Colon (tissue), 2 donors: ENCODE results near the gene DLG5.

Experiments
- FAIRE-seq: peaks from 2 replicates; lab custom pipeline; 2012; peaks lifted over from hg19 to GRCh38; lab: Jason Lieb, UNC
- donor health status: control.
- donor health status: control.

DLG5 gene

GRCh38 chr10:77867124-77867719, 59.3 kb downstream of the DLG5 start:
- no peak for FAIRE-seq

DNA sequence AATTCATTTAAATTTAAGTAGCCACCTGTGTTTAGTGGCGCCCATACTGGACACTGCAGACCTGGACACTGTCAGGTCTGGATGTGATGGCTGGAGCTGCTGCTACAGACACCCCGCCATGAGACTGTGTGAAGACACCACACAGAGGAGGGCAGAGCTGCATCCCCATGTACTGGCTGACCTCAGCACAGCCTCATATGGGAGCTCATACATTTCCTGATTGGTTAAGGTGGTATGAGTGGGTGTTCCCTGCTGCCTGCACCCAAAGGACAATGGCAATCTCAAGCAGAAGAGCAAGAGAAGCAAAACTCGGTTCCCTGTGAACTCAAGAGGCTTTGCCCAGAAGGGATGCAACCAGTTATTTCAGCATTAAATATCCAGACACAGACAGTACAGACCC, 60.0 kb downstream of the DLG5 start:
- FAIRE-seq: no peak

- FAIRE-seq: no peak
Measured at GRCh38 chr10:77865580-77866324, 60.8 kb downstream of the DLG5 start.

- no peak for FAIRE-seq
Measured at GRCh38 chr10:77864151-77864851, 62.3 kb downstream of the DLG5 start.

DNA sequence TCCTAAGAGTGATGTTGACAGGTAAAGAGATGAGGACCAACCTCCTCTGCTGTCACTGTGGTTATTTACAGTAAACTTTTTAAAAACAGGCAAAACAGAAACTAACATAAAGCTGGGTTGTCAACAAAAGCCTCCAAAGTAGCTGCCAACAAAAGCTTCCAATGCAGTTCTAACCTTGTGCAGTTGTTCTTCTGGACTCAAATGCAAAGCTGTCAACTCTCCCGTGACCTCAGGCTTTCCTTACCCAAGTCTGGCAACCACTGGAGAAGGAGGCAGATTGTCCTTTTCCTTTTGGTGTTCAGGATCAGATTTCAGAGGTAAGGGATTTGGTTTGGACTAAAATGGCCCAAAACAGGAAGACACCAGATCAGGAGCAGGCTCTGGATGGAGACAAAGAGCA, 63.1 kb downstream of the DLG5 start:
- FAIRE-seq: no peak

GRCh38 chr10:77862595-77862994, 64.0 kb downstream of the DLG5 start:
- no peak for FAIRE-seq

DNA sequence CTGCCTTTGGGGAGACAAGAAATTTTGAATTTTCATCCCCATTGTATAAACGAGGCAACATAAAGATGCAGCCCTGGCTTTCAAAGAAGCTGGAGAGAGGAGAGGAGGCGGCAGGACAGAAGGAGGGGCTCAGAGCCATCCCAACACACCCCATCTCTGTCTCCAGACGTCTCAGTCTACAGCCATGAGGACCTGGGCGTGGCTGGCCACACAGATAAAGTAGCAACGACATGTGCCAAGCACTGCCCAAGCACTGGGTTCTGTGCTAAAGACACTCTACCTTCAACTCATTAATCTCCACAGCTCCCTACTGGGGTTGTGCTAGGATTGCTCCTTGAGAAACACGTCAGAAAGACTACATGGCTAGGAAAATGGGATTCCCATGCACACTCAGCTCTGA, 65.2 kb downstream of the DLG5 start:
- no peak for FAIRE-seq

DNA sequence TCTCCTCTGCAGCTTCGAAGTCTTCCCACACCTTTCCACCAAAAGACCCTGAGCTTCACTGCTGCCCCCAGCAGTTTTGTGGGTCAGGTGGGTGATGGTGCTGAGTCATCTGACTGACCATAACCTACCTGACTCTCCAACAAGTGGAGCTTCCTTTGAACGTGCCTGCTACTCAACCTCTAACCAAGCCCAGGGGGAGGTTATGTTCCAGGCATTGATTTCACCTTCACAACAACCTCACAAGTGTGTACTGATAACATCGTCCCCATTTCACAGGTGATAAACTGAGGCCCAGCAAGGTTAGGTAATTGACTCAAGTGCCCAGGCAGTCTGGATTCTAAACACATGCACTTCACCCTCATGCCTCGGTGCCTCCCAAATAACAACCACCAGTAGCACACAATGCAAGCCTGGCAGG, 66.7 kb downstream of the DLG5 start:
- FAIRE-seq: no peak

- FAIRE-seq: no peak
Measured at GRCh38 chr10:77859200-77859864, 67.2 kb downstream of the DLG5 start.

GRCh38 chr10:77857272-77857671, 69.3 kb downstream of the DLG5 start:
- no peak for FAIRE-seq

- FAIRE-seq: no peak
Measured at GRCh38 chr10:77856566-77856965, 70.0 kb downstream of the DLG5 start.

DNA sequence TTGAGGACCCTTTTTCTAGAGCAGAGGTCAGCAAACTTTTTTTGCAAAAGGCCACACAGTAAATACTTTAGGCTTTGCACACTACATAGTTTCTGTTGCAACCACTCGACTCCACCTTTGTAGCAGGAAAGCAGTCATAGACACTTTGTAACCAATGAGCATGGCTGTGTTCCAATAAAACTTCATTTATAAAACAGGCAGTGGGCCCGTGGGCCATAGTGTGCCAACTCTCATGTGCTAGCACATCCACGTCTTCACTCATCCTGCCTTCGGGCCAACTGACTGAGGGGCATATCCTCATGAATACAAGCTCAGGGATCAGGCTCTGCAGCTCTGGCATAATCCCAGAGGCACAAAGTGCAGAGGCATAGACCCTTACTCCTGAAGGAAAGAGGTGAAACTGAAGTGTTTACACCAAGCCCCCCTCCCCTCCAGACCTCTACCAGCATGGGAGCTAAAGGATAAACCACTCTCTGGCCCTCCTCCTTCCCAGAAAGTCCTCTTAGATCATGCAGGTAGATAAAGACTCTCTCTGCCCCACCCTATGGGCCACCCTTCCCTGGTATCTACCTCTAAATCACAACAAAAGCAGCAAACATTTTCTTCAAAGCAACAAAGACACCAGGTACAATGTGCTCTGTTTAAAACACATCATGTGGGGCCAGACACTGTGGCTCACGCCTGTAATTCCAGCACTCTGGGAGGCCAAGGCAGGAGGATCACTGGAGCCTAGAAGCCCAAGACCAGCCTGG, 71.0 kb downstream of the DLG5 start:
- no peak for FAIRE-seq

- no peak for FAIRE-seq
Measured at GRCh38 chr10:77854115-77854514, 72.4 kb downstream of the DLG5 start.

GRCh38 chr10:77853256-77853655, 73.3 kb downstream of the DLG5 start:
- FAIRE-seq: no peak

GRCh38 chr10:77850620-77851231, 75.8 kb downstream of the DLG5 start:
- no peak for FAIRE-seq

- FAIRE-seq: no peak
Measured at GRCh38 chr10:77849039-77849664, 77.4 kb downstream of the DLG5 start.

DNA sequence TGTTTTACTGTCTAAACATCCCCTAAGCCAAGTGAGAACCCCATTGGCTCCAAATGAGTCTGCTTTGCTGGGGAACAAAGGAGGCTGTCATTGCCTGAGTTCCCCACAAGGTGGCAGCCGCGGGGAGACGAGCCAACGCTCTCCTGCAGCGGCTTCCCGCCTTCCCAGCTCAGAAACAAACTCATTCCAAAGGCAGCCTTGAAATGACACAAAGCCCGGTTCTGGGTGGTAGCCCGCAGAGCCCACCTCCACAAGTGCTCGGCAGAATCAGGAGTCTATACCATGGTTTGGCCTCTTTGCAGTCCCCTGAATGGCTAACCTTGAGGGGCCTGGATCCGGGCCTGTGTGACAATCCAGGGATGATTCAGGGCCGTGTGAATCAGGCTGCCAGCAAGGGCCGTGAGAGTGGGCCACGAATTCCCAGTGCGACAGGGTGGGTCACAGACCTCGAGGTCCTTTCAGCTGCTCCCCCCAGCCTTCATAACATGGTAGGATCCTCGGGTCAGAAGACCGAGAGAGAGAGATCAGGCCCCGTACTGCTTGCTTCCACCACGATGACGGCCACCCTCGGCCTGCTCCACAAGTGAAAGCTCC, 79.7 kb downstream of the DLG5 start:
- FAIRE-seq: no peak

GRCh38 chr10:77845451-77845850, 81.1 kb downstream of the DLG5 start:
- no peak for FAIRE-seq

DNA sequence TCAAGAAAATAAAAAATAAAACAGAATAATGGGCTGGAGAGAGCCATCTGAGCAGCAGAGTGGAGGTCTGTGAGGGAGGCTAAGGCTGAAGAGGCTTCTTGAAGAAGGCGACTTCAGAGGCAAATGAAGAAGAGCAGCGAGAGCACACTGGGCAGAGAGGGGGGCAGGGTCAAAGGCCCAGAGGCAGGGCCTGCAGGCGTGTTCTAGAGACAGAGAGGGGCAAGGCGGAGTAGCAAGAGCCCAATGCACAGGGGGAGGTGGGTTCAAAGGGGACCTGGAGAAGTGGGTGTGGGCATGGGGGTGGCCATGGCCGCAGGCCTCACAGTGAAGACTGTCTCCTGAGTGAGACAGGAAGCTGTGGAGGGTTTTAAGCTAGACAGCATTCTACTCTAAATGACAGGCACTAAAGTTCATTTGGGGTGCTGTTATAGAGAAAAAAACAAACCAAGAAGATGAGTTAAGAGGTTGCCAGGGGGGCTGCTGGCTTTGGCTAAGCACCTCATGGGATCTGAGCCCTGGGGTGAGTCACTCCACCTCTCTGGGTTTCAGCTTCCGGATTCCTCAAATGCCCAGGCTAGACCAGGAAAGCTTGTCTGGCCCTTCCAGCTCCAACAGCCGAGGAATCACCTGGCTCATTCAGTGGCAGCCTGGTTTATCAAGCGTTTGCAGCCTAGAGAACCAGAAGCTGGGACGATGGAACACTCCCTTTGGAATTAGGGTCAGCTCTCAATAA, 81.7 kb downstream of the DLG5 start:
- FAIRE-seq: no peak

- FAIRE-seq: no peak
Measured at GRCh38 chr10:77844177-77844576, 82.4 kb downstream of the DLG5 start.
